ENCODE results near the gene PTDSS2. TPM values are rescaled to one million over a fixed set of nuclear protein-coding genes. Genes with fewer than 3 reads are reported as not detected.
A peak's percentile ranks its signal among the peaks of the same experiment; 100 is the strongest.

The PTDSS2 gene
- total and polyA plus RNA-seq, 9 of the 15 experiments (the other 6 are each of a cell fraction or from before 2014, with no cell fraction given): 0.45 to 53.9 (median 17.2) TPM

DNA sequence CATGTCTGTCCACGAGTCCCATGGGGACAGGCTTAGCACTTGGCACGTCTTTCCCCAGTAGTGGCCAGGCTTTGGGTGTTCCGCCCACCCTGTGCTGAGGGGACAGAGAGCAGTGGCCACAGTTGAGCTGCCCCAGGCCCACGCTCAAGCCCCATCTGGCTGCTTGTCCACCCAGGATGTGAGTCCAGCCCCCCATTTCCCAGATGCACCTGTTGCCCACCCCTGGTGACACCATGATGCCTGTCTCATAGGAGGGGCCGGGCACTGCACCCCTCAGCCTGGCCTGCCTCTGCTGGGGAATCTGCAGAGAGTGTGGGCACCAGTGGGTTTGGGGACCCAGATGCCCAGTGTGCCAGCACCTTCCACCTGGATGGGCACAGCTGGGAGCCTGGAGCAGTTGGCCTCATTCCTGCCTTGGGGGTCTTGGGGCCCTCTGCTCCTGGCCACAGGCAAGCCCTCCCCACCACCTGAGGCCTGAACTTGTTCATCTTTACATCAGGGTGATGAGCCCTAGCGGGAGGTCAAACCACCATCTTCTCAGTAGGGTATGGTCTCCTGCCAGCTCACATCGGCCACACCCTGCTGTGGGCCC is 41.0 kb upstream of the PTDSS2 start:
- H3K9me1 ChIP-seq (ENCODE audit: control insufficient read depth, insufficient read depth, low read length): no peaks in the 10 kb centered on the region
- H3K9ac ChIP-seq (ENCODE audit: insufficient read depth in 1 of 2, low read depth in 2 of 2, low read length in 2 of 2): peak overlapping the region in 1 of 2 experiments; percentile 38; a peak in 1 of 4 replicates
- no peaks in the 10 kb centered on the region for H3K27me3 ChIP-seq (ENCODE audit: control insufficient read depth in 2 of 2, insufficient read depth in 2 of 2, low read length in 2 of 2)
- H3K79me2 ChIP-seq (ENCODE audit: control insufficient read depth, insufficient read depth, low read length): peaks cover 11% of the 10 kb centered on the region; the same call in 2 of the 3 replicates
- peaks cover 6 to 65% of the 10 kb centered on the region in 2 experiments; a peak in 3 of 5 replicates for H3K4me1 ChIP-seq (replicated peaks in 1 of 2; ENCODE audit: control insufficient read depth in 2 of 2, insufficient read depth in 2 of 2, low read length in 2 of 2)
- no peak overlapping the region for H3K4me2 ChIP-seq (ENCODE audit: insufficient read depth, low read length)
- ChIA-PET CTCF (ENCODE audit: low intra/inter-chr PET ratio) (no interaction called here), POLR2A (interaction anchor here (0.6 to 0.7 kb wide), 2 partner anchors 98 to 202 kb away, joined by 3 to 4 read pairs; partner anchors contain the start of gene RNH1)
- BruUV-seq (replicated peaks): no TSS peak
- WGBS (ENCODE audit: insufficient coverage, low coverage, missing lambda C conversion rate): 79% methylated on average over 6 of the region's 7 CpGs
- TF ChIP-seq, protein P1, sequence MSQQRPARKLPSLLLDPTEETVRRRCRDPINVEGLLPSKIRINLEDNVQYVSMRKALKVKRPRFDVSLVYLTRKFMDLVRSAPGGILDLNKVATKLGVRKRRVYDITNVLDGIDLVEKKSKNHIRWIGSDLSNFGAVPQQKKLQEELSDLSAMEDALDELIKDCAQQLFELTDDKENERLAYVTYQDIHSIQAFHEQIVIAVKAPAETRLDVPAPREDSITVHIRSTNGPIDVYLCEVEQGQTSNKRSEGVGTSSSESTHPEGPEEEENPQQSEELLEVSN (IDR thresholded peaks at IDR 0.05; ENCODE audit: borderline replicate concordance in 1 of 2, extremely low read depth in 1 of 2, insufficient read depth in 1 of 2, insufficient read length in 1 of 2, low read depth in 1 of 2, low read length in 1 of 2, poor library complexity in 1 of 2, severe bottlenecking in 1 of 2): no peak
- TF ChIP-seq POLR2G (IDR thresholded peaks at IDR 0.05; ENCODE audit: low read depth, low read length) (0 out of 2 replicates have a peak, but pooled peaks have one; percentile 6), ZNF140 (CRISPR knock-in tag; IDR thresholded peaks at IDR 0.05) (no peak), ZNF79 (CRISPR knock-in tag; IDR thresholded peaks at IDR 0.05; ENCODE audit: low read depth) (no peak), POLR2H (tag; IDR thresholded peaks at IDR 0.05; ENCODE audit: low read depth) (no peak), ZNF124 (CRISPR knock-in tag; IDR thresholded peaks at IDR 0.05) (no peak)
- TF ChIP-seq, protein P2, sequence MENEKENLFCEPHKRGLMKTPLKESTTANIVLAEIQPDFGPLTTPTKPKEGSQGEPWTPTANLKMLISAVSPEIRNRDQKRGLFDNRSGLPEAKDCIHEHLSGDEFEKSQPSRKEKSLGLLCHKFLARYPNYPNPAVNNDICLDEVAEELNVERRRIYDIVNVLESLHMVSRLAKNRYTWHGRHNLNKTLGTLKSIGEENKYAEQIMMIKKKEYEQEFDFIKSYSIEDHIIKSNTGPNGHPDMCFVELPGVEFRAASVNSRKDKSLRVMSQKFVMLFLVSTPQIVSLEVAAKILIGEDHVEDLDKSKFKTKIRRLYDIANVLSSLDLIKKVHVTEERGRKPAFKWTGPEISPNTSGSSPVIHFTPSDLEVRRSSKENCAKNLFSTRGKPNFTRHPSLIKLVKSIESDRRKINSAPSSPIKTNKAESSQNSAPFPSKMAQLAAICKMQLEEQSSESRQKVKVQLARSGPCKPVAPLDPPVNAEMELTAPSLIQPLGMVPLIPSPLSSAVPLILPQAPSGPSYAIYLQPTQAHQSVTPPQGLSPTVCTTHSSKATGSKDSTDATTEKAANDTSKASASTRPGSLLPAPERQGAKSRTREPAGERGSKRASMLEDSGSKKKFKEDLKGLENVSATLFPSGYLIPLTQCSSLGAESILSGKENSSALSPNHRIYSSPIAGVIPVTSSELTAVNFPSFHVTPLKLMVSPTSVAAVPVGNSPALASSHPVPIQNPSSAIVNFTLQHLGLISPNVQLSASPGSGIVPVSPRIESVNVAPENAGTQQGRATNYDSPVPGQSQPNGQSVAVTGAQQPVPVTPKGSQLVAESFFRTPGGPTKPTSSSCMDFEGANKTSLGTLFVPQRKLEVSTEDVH (IDR thresholded peaks at IDR 0.05; ENCODE audit: low read depth, partially characterized antibody): no peak
- H4K20me1 ChIP-seq (replicated peaks; ENCODE audit: control insufficient read depth, insufficient read depth, low read length): no peaks in the 10 kb centered on the region
- no peak overlapping the region for H3K4me3 ChIP-seq
- intact Hi-C loops (cut with micrococcal nuclease): no loop called here
- H3K9me3 ChIP-seq (replicated peaks; ENCODE audit: control insufficient read depth, insufficient read depth, low read depth, low read length): no peaks in the 10 kb centered on the region
- no peak overlapping the region for H2AFZ ChIP-seq (ENCODE audit: low read depth, low read length)
- in situ Hi-C loops (cut with MboI): no loop called here
- ATAC-seq (no peak), FAIRE-seq (no peak), DNase-seq (ENCODE audit: extremely low read depth in 1 of 4, low spot score in 3 of 4) (no peak)
- peaks cover 19% of the 10 kb centered on the region; the same call in 1 of the 3 replicates for H3K36me3 ChIP-seq (ENCODE audit: control insufficient read depth, insufficient read depth, low read length)
- no peak overlapping the region for H3K27ac ChIP-seq (ENCODE audit: extremely low read depth, low read depth, low read length)
